ENCODE measurements around the gene CCL25.

The CCL25 gene

GRCh38 chr19:8046569-8047165, 5.9 kb upstream of the CCL25 start:
- DNase-seq, result no peak

GRCh38 chr19:8050274-8051096, 2.1 kb upstream of the CCL25 start:
- DNase-seq, result peak; percentile 37

DNA sequence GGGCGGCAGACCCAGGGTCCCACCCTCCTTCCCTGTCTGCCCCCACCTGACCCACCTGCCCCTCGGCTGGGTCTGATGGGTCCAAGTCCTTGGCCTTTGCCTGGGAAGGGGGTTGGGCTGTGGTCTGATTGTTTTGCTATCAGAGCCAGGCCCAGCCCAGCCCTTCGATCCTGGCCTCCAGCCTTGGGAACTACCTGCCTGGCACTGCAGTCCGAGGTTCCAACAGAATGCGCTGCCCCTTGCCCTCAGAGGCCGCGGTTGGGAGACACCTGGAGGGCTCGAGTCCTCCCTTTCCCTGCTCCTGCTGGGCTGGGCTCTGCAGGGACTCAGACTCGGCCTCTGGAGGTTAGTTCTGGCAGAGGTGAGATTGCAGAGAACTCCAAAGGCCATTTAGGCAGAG, 1.6 kb downstream of the CCL25 start:
- DNase-seq, result no peak

- DNase-seq, result no peak
Observed at GRCh38 chr19:8056533-8056932, 4.0 kb downstream of the CCL25 start.

DNA sequence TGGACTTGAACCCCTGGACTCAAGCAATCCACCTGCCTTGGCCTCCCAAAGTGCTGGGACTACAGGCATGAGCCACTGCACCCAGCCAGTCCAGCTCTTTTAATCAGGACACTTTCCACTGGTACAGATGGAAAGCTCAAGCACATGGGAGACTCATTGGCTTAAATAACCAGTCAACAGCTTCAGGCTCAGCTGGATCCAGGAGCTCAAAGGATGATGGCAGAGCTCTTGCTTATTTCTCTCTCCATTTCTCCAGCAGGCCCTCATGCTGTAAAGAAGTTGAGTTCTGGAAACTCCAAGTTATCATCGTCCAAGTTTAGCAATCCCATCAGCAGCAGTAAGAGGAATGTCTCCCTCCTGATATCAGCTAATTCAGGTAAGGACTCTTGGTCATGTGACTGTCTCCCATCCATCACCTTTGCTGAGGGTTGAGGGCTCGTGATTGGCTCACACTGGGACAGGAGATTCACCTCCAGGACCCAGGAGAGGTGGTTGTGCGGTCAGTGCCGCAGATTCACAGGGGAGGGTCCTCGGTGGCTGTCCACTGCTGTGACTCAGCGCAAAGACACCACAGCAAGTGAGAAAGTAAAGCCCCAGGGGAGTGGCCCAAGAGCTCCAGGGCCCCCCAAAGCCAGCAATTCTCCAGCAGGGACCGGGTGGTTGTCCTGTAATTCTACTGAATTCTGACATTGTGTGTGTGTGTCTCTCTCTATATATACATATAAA, 5.1 kb downstream of the CCL25 start:
- no peak for DNase-seq

DNA sequence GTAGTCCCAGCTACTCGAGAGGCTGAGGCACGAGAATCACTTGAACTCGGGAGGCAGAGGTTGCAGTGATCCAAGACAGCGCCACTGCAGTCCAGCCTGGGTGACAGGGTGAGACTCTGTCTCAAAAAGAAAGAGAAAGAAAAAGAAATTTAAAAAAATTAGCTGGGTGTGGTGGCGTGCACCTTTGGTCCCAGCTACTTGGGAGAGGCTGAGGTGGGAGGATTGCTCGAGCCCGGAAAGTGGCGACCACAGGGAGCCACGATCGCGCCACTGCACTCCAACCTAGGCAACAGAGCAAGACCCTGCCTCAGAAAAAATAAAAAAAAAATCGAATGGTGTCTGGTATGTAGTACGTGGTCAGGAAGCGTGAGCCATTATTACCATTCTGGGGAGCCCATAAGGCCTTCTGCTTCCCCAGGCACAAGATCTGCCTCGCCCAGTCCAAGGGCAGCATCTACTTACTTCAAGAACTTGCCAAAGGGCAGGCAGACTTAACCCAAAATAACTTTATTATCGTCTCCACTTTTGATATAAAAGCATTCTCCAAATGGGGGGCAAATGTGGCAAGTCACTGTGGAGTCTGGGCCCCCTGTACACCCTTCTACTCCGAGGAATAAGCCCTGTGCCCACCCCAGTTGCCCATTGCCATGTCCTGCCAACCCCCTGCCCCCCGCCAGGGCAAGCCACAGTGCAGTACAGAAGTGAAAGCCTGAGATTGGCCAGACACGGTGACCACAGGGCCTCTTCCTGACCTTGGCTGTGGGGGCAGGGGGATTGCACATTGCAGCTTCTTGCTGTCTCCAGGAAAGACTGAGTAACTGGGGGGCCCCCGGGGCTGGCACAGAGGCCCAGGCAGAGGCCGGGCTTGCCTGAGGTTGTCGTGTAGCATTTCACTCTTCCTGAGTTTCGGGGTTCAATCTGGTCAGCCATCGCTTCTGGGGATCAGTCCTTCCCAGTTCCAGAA, 12.6 kb downstream of the CCL25 start:
- no peak for DNase-seq

DNA sequence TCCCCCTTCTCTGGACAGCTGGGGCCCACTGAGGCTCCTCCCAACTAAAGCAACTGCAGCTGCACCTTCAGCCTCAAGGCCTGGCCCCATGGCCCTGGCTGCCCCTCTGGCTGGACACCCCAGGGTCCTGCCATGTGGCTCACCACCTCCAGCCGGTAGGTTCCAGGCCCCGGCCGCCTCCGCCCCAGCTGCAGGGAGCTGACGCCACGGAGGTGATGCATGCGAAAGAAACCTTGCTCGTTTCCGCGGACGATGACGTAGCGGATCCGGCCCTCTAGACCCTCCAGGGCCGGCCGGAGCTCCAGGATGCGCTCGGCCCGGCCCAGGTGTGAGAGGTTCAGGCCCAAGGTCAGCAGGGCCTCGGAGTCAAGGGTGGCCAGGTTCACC, 13.3 kb downstream of the CCL25 start:
- no peak for DNase-seq

DNA sequence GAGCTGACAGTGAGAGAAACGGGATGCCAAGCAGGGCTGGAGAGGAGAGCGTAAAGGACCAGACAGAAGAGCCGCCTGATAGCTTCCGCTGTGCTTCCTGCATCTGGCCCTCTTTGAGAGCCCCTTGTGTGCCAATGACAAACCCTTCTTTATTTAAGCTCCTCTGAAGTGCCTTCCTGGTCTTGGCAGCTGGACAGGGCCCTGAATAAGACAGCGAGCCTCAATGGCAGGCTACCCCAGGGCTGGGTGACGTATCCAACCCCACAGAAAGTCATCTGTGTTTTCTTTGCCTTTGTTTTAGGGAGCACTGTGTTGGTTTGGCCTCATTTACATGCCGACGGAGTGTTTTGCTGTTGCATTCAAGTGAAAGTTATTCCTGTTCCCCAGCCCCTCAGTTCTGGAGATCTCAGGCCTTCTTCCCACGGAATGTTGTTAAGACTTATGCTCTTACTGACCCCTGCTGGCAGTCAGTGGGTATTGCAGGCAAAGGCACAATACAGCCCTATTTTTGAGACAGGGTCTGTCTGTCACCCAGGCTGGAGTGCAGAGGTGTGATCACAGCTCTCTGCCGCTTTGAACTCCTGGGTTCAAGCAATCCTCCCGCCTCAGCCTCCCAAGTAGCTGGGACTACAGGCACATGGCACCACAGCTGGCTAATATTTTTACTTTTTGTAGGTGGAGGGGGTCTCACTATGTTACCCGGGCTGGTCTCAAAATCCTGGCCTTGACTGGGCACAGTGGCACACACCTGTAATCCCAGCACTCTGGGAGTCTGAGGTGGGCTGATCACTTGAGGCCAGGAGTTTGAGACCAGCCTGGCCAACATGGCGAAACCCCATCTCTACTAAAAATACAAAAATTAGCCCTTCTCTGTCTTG, 16.8 kb downstream of the CCL25 start:
- DNase-seq, result peak; percentile 2

- no peak for DNase-seq
Observed at GRCh38 chr19:8071912-8072311, 19.4 kb downstream of the CCL25 start.

- DNase-seq, result no peak
Observed at GRCh38 chr19:8074501-8074900, 21.9 kb downstream of the CCL25 start.

DNA sequence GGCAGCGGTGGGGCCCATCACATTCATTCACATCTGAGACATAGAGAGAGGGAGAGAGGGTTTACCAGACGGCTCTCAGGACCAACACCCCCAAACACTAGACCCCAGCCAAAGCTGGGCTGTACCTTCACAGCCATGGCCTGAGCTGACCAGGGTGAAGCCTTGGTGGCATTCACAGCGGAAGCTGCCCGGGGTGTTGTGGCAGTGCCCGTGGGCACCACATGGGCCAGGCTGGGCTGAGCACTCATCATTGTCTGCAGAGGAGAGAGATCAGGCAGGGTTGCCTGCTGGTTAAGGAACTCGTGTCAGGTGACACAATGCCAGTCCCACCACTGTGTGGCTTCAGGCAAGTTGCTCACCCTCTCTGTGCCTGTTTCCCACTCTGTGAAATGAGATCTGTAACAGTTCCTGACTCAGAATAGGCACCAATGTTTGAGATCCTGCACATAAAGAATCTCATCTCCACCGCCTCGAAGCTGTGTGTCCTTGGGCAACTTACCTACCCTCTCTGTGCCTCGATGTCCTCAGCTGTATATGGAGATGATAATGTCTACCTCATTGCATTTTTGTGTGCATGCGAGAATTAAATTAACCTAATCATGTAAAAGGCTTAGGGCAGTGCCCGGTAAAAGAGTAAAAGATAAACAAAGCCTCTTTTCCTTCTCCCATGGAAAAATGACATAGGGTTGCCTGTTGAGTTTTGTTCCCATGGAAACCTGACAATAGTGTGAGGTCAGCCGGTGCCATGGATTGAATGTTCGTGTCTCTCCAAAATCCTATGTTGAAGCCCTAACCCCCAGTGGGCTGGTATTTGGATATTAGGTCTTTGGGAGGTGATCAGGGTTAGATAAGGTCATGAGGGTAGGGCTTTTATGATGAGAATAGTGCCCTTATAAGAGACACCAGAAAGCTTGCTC, 22.9 kb downstream of the CCL25 start:
- no peak for DNase-seq

DNA sequence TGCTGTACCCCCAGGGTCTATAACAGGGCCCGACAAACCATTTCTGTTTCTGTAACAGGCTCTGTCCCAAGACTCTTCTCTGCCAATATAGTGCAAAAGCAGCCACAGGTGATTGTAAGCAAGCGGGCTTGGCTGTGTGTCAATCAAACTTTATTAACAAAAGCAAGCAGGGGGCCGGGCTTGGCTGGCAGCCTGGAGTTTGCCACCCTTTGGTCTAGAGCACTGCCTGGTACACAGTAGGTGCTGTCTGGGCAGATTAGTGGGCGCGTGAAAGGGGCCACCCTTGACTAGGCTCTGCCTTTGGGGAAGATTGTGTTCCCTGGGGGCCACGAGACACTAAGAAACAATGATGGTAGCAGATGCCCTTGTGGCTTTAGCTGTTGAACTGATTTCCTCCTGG, 27.4 kb downstream of the CCL25 start:
- DNase-seq, result no peak

DNA sequence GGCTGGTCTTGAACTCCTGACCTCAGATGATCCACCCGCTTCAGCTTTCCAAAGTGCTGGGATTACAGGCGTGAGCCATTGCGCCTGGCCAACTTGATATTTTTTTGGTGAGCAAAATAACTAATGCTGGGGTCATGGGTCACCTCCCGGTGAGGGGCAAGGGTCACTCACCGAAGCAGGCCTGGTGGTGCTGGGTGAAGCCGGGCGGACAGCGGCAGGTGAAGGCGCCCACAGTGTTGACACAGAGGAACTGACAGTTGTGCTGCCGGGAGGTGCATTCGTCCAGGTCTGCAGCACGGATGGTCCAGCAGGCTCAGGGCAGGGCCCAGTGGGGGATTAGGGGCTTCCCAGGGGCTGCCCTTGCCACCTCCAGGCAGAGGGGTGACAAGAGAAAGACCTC, 28.3 kb downstream of the CCL25 start:
- DNase-seq, result no peak

DNA sequence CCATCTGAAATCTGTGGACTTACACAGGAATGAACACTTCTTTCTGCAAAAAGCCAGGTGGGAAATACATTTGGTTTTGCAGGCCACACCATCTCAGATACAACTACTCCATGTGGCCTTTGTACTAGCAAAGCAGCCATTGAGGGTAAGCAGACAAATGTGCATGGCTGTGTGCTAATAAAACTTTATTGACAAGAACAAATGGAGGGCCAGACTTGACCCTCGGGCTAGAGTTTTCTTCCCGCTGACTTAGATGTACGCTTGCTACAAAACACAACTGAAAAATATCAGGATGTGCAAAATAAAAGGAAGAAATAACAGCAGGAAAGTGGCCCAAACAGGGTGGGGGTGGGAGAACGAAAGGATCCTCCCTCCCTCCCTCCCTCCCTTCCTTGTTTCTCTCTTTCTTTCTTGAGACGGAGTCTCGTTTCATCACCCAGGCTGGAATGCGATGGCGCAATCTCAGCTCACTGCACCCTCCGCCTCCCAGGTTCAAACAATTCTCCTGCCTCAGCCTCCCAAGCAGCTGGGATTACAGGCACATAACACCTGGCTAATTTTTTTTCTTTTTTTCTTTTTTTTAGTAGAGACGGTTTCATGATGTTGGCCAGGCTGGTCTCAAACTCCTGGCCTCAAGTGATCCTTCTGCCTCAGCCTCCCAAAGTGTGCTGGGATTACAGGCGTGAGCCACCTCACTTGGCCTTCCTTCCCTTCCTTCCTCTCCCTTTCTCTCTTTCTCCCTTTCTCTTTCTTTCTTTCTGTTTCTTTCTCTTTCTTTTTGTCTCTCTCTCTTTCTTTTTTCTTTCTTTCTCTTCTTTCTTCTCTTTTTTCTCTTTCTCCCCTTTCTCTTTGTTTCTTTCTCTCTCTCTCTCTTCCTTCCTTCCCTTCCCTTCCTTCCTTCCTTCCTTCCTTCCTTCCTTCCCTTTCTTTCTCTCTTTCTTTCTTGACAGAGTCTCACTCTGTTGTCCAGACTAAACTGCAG, 29.3 kb downstream of the CCL25 start:
- no peak for DNase-seq

GRCh38 chr19:8083141-8083540, 30.6 kb downstream of the CCL25 start:
- no peak for DNase-seq

DNA sequence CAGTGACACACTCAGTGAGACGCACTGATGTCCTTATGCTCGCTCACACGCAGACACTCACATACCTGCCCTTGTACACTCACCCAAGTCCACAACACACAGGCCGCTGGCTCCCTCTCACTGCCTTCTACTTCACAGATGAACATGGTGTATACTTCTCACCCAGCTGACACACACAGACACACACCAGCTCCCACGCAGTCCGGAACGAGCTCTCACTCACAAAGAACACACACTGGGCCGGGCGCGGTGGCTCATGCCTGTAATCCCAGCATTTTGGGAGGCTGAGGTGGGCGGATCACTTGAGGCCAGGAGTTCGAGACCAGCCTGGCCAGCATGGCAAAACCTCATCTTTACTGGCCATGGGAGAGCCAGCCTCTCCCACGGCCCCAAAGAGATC, 31.6 kb downstream of the CCL25 start:
- DNase-seq, result no peak

DNA sequence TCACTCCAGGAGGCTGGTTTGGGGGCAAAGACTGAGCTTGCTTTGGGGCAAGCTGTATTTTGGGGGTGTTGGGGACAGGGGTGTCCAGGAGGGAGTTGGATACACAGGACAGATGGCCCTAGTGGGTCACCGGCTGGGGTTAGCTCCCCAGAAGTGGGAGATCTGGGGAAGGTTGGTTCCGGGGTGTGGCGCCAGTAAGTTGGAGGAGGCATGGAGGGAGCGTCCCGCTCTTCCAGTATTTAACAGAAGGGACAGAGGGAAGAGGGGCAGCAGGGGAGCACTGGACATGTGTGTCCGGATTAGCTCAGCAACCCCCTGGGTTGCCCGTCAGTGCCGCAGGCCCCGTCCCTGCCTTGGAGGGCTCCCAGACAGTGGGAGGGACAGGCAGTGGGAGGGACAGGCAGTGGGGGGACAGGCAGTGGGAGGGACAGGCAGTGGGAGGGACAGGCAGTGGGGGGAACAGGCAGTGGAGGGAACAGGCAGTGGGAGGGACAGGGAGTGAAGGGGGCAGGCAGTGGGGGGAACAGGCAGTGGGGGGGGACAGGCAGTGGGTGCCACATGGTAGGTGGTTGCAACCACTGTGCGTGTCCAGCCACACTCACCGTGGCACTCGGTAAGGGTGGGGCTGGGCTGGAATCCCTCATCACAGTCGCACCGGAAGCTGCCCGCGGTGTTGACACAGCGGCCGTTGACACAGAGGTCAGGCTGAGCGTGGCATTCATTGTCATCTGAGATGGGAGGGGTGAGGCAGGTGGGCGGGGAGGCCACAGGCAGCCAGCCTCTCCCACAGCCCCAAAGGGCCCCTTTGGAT, 33.2 kb downstream of the CCL25 start:
- no peak for DNase-seq

DNA sequence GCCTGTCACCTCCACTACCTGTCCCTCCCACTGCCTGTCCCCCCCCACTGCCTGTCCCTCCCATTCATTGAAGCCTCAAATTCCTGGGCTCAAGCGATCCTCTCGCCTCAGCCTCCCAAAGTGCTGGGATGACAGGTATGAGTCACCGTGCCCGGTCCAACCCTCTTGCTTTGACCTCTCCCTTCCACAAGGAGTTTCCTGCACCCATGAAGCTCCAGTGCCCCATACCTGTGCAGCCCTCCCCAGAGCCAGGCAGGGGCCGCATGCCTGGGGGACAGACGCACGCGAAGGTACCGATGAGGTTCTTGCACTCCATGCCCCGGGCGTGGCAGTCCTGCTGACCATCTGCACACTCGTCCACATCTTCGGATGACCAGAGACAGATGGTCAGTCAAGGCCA, 34.3 kb downstream of the CCL25 start:
- no peak for DNase-seq

DNA sequence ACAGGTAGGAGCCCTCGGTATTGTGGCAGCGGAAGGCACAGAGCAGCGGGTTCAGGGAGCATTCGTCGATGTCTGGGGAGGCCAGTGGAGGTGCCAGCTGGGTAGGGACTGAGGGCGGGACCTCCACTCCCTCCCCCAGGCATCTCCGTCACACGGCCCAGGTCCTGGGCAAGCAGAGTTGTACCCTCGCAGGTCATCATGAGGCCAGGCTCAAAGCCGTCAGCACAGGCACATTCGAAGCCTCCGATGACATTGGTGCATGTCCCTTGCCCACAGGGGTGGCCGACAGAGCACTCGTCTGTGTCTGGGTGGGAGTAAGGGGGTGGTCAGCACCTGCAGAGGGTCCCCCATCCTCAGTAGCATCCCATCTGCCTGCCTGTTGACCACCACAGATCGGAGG, 35.3 kb downstream of the CCL25 start:
- DNase-seq, result no peak

Data from NCI-H1694 treated with DMSO at 0.1 percent for 48 hours (cell line).